SK-N-MC (cell line): ENCODE data around the gene ZBTB7A.

Experiments used
- DNase-seq: peaks from one replicate; pipeline ENCODE4 v3.0.0-alpha.2; 2011; ENCODE audit warnings: low read depth, low spot score
- H3K27ac ChIP-seq: fragments of 200-600 bp; sonication (generic); 2 replicates; pipeline ENCODE4 v1.5.1; 2016; ENCODE audit warnings: mixed run types
- H3K36me3 ChIP-seq: fragments of 200-600 bp; sonication (generic); 2 replicates; pipeline ENCODE4 v1.6.1; 2017; ENCODE audit warnings: antibody characterized with exemption, low read length, mixed read lengths; ENCODE audit not compliant: insufficient read depth
- H3K4me3 ChIP-seq: fragments of 200-600 bp; sonication (generic); 2 replicates; pipeline ENCODE4 v1.5.1; 2016
- H3K9ac ChIP-seq: fragments of 200-600 bp; sonication (generic); 2 replicates; pipeline ENCODE4 v1.8.0; 2017; ENCODE audit warnings: mixed run types, mixed read lengths; ENCODE audit not compliant: insufficient read length
- H3K9me3 ChIP-seq: fragments of 200-600 bp; sonication (generic); 2 replicates; pipeline ENCODE4 v1.6.1; 2017; ENCODE audit warnings: low read depth, mild to moderate bottlenecking, antibody characterized with exemption, low read length, moderate library complexity, mixed read lengths
- EZH2 ChIP-seq: fragments of 200-600 bp; sonication (generic); IDR thresholded peaks from one replicate; pipeline ENCODE4 v1.6.1; 2017; ENCODE audit warnings: antibody characterized with exemption
- FOXP2 ChIP-seq: optimal IDR thresholded peaks from 2 replicates; pipeline ENCODE3; 2011; ENCODE audit warnings: mild to moderate bottlenecking, moderate library complexity; ENCODE audit not compliant: insufficient read depth; ENCODE audit errors: extremely low read length, control extremely low read depth
- POLR2AphosphoS5 ChIP-seq: IDR thresholded peaks from 2 replicates; pipeline ENCODE4 v1.6.1; 2012; ENCODE audit warnings: mild to moderate bottlenecking, low read depth, low read length, borderline replicate concordance

ZBTB7A gene

DNA sequence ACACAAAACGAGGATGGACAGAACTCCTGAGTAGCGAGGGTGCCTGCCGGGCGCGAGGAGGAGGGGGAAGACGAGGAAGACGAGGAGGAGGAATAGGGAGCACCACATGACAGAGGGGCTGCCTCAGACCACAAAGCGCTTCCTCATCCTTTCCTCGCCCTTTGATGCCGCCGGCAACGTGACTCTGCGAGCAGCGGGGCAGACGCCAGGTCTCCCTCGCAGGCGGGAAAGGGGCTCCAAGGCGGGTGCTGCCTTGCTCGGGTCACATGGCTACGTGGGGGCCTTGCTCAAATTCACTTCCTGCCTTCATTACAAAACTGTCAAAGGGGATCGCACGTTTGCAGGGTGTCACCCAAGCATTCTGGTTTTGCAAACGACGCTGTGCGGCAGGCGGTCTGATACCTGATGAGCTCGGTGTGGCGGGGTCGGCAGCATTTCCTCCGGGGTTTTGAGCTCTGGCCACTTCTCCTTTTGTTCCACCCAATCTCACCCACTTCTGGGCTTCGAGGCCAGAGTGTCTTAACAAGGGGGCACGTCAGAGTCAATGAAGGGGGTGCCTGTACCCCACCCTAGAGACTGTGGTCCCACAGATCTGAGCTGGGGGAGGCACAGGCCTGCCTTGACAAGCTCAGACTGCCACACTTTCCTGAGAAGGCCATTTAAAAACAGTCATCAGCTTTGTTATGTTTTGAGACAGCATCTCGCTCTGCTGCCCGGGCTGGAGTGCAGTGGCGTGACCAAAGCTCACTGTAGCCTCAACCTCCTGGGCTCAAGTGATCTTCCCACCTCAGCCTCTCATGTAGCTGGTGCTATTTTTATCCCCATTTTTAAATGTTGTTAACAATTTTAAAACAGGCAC, 42.3 kb upstream of the ZBTB7A start:
- no peak for DNase-seq
- H3K27ac ChIP-seq = no peak overlapping the region
- no peak overlapping the region for H3K9ac ChIP-seq
- no peaks in the 10 kb centered on the region for H3K9me3 ChIP-seq
- TF ChIP-seq POLR2AphosphoS5 (no peak), FOXP2 (no peak), EZH2 (no peak)
- no peak overlapping the region for H3K4me3 ChIP-seq
- H3K36me3 ChIP-seq = peaks cover 52% of the 10 kb centered on the region

DNA sequence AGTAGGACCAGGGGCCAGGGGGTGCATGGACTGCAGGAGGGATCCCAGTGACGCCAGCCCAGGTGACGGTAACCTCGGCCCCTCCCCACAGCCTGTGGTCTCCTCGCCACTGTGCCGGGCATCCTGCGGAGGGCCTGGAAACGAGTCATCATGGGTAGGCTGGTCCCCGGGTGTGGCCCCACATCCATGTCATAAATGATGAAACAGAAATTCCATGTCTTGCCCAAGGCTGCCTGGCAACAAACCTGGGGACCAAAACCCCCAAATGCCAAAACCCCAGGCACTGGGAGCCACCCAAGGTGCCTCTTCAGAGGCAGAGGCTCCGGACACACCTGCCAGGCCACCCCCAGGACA, 36.4 kb upstream of the ZBTB7A start:
- no peak overlapping the region for H3K4me3 ChIP-seq
- no peak for DNase-seq
- H3K9ac ChIP-seq = no peak overlapping the region
- peaks cover 32% of the 10 kb centered on the region; the same call in 1 of the 2 replicates for H3K36me3 ChIP-seq
- TF ChIP-seq FOXP2 (no peak), POLR2AphosphoS5 (no peak), EZH2 (no peak)
- no peak overlapping the region for H3K27ac ChIP-seq
- no peaks in the 10 kb centered on the region for H3K9me3 ChIP-seq

DNA sequence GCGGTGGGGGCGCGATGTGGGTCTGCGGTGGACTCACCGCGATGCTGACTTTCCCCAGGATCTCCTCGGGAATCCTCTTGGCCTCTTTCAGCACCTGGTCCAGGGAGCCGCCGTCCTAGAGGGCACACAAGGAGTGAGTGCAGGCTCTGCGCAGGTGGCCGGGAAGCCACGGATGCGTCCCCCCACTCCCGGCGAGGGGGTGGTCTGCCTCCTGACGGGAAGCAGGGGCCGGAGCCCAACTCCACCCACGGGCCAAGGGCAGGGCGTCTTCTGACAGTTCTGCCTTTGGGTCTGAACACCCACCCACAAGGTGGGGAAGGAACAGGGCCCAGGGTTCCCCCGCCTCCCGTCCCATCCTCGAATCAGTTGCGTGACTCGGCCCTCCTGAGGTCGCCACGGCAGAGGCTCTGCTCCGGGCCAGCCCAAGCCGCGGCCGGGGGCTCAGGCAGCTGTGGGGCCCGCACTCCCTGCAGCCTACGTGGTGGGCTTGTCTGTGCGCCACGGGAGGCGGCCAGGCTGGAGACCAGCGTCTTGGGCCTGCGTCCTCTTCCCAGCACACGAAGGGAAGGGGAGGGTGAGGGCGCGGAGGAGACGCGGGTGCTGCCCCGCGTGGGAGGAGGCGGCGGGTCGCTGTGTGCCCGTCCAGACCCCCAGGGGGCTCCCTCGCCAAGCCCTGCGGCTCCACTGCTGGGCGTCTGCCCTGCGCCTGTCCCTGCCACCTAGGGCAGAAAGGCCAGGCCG, 35.8 kb upstream of the ZBTB7A start:
- no peaks in the 10 kb centered on the region for H3K9me3 ChIP-seq
- H3K36me3 ChIP-seq = peaks cover 34% of the 10 kb centered on the region; the same call in 1 of the 2 replicates
- no peak for DNase-seq
- TF ChIP-seq EZH2 = no peak
- no peak for TF ChIP-seq POLR2AphosphoS5
- no peak for TF ChIP-seq FOXP2
- no peak overlapping the region for H3K27ac ChIP-seq
- no peak overlapping the region for H3K9ac ChIP-seq
- no peak overlapping the region for H3K4me3 ChIP-seq

DNA sequence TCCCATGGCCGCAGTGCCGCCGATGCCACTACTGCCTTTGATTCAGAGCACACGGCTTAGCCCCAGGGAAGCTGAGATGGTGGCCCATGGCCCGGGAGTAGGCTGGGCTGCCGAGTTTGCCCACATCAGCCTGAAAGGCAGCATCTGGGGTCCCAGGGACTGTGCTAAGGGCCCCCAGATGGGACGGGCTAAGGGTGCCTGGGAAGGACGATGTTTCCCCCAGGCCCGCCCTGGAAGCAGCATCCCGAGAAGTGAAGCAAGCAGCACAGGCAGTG, 34.7 kb upstream of the ZBTB7A start:
- Histone ChIP-seq H3K9ac (no peak overlapping the region), H3K4me3 (no peak overlapping the region), H3K9me3 (no peaks in the 10 kb centered on the region), H3K27ac (no peak overlapping the region), H3K36me3 (peaks cover 43% of the 10 kb centered on the region; the same call in 1 of the 2 replicates)
- DNase-seq = no peak
- no peak for TF ChIP-seq EZH2
- TF ChIP-seq FOXP2 = no peak
- no peak for TF ChIP-seq POLR2AphosphoS5

DNA sequence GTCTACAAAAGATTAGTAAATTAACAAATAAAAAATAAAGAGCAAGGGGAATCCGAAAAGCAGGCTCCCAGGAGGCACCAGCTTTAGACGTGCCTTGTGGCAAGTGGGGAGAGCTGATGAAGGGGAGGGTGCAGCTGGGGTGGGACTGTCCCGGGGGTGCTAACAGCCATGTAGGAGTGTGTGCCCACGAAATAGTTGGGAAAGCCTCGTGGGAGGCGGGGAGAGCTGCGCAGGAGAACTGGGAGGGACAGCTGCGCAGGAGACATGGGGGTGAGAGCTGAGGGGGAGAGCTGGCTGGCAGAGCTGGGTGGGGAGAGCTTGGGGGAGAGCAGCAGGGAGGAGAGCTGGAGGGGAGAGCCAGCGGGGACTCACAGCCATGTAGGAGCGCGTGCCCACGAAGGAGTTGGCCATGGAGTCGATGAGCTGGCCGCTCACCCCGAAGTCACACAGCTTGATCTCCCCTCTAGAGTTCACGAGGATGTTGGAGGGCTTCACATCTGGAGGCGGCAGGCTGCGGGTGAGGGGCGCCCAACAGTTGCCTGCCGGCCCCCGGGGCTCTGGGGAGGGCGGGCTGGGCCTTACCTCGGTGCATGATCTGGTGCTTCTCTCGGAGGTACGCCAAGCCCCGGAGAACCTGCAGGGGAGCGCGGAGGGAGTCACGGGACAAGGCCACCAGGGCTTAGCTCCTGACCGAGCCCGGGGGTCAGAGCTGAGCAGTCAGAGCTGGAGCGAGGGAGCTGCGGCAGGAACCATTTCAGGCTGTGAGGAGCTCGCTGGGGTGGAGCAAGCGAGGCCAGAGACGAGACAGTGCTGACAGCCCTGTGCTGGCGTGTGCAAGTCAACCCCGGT, 34.2 kb upstream of the ZBTB7A start:
- H3K4me3 ChIP-seq = no peak overlapping the region
- TF ChIP-seq FOXP2 (no peak), EZH2 (no peak), POLR2AphosphoS5 (no peak)
- H3K9ac ChIP-seq = no peak overlapping the region
- H3K9me3 ChIP-seq = no peaks in the 10 kb centered on the region
- peaks cover 45% of the 10 kb centered on the region; the same call in 1 of the 2 replicates for H3K36me3 ChIP-seq
- no peak overlapping the region for H3K27ac ChIP-seq
- no peak for DNase-seq

DNA sequence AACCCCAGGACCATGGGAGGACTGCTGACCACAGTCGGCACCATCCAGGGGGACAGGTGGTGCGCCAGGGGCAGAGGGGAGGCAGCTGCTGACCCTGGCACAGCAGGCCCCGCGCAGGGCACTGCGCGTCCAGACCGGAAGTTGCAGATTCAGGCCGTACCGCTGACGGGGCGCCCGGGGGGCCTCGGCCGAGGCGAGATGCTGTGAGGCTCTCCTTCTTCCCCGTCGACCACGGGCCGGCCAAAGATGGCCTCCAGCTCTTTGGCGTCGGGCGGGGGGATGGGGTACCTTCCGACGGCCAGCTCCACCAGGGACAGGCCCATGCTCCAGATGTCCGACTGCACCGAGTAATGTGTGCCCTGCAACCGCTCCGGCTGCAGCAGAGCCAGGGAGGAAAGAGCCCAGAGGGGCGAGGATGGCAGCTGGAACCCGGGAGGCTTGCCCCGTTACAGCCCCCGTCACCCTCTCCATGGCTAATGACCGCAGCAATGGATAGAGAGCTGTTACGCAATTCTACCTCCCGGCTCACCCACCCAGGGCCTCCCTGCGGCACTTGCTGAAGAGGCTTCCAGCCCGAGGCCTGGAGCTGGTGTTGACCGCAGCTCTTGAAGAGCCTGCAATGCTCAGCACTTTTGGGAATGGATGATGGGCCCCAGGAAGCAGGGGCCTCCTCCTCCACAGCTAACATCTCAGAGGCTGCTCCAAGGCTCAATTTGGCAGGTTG, 32.5 kb upstream of the ZBTB7A start:
- H3K9ac ChIP-seq = no peak overlapping the region
- no peak for DNase-seq
- no peak overlapping the region for H3K4me3 ChIP-seq
- no peak for TF ChIP-seq EZH2
- TF ChIP-seq POLR2AphosphoS5 = no peak
- no peak for TF ChIP-seq FOXP2
- H3K9me3 ChIP-seq = no peaks in the 10 kb centered on the region
- H3K27ac ChIP-seq = no peak overlapping the region
- H3K36me3 ChIP-seq = peaks cover 43% of the 10 kb centered on the region; the same call in 1 of the 2 replicates

DNA sequence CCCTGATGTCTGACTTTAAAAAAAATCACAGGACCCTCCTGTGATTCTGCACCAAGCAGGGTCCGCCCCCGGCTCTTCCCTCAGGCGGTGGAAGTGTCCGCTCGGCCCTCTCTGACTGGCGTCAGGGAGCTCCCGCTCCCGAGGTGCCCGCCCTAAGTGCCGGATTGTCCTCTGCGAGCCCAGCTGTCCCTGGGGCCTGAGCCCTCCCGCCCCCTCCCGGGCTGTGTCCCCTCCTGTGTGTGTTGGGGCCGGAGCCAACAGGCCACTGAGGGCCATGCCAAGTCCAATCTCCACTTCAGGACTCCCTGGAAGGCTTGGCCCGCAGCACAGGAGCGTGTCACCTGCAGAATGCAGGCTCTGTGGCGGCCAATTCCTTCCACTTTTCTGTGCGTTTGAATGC, 31.8 kb upstream of the ZBTB7A start:
- Histone ChIP-seq H3K9me3 (no peaks in the 10 kb centered on the region), H3K4me3 (no peak overlapping the region), H3K27ac (no peak overlapping the region), H3K36me3 (peaks cover 43% of the 10 kb centered on the region; the same call in 1 of the 2 replicates), H3K9ac (no peak overlapping the region)
- TF ChIP-seq FOXP2 = no peak
- TF ChIP-seq POLR2AphosphoS5 = no peak
- TF ChIP-seq EZH2 = no peak
- DNase-seq = no peak
